GM12878 (cell line): ENCODE data around the gene PLD5. TPM values are rescaled to one million over a fixed set of nuclear protein-coding genes. Genes with fewer than 3 reads are reported as not detected.

Source experiments
- ATAC-seq: fragments of 200-7000 bp; cut with Tn5 transposase; 3 replicates; pipeline ENCODE4 v1.9.1; 2020; ENCODE audit warnings: mild to moderate bottlenecking, moderate library complexity
- BruUV-seq: library from RNA; stranded (reverse); fragments of 400-500 nt; replicated peaks from 2 replicates; lab custom pipeline; 2021; lab: Mats Ljungman, UMichigan
- CTCF ChIA-PET: fragments of 300-600 bp; sonication (Branson Sonifier 250); formaldehyde crosslinking; extraction: SDS; loops from one replicate; lab custom pipeline; 2021; ENCODE audit warnings: inconsistent platforms; lab: Yijun Ruan, JAX
- POLR2A ChIA-PET: fragments of 350-600 bp; formaldehyde crosslinking; extraction: SDS; loops from one replicate; lab custom pipeline; 2021; ENCODE audit warnings: inconsistent platforms; lab: Charles Lee
- RAD21 ChIA-PET: fragments of 300-600 bp; sonication (Branson Sonifier 250); formaldehyde crosslinking; loops from one replicate; lab custom pipeline; 2023; ENCODE audit warnings: antibody characterized with exemption; ENCODE audit not compliant: unreplicated experiment; lab: Charles Lee
- SMC1A ChIA-PET: fragments of 300-600 bp; sonication (Branson Sonifier 250); formaldehyde crosslinking; loops from one replicate; lab custom pipeline; 2023; ENCODE audit not compliant: unreplicated experiment, uncharacterized antibody; lab: Charles Lee
- DNase-seq: peaks from one replicate; pipeline ENCODE4 v3.0.0-alpha.2; 2011; ENCODE audit warnings: low read depth, low spot score
- FAIRE-seq: peaks from 3 replicates; lab custom pipeline; 2011; peaks lifted over from hg19 to GRCh38; lab: Jason Lieb, UNC
- H2AFZ ChIP-seq: 2 replicates; pipeline ENCODE4 v1.6.0; 2011; ENCODE audit warnings: low read depth, low read length, control low read depth; ENCODE audit not compliant: control insufficient read depth
- H3K27ac ChIP-seq: 2 replicates; pipeline ENCODE4 v1.5.1; 2011; ENCODE audit warnings: control low read depth; ENCODE audit not compliant: control insufficient read depth, insufficient read depth
- H3K27me3 ChIP-seq, 2 experiments: replicated peaks in 1 of 2; 2 replicates each; pipeline versions ENCODE4 v1.6.0 to v1.6.1; 2011; ENCODE audit warnings: low read length in 1 of 2; ENCODE audit not compliant: control insufficient read depth in 2 of 2, insufficient read depth in 2 of 2
- H3K36me3 ChIP-seq, 2 experiments: 2 replicates each; pipeline ENCODE4 v1.5.1; 2011; ENCODE audit warnings: low read length in 1 of 2; ENCODE audit not compliant: control insufficient read depth in 2 of 2, insufficient read depth in 2 of 2
- H3K4me1 ChIP-seq: 2 replicates; pipeline ENCODE4 v1.6.1; 2011; ENCODE audit warnings: mild to moderate bottlenecking, low read length, moderate library complexity, mixed read lengths; ENCODE audit not compliant: control insufficient read depth, insufficient read depth
- H3K4me2 ChIP-seq: 2 replicates; pipeline ENCODE4 v1.6.0; 2011; ENCODE audit warnings: control low read depth; ENCODE audit not compliant: control insufficient read depth, insufficient read depth
- H3K4me3 ChIP-seq: fragments of 200-600 bp; sonication (generic); 2 replicates; pipeline ENCODE4 v1.5.1; 2016
- H3K79me2 ChIP-seq: 2 replicates; pipeline ENCODE4 v1.6.0; 2011; ENCODE audit warnings: low read length; ENCODE audit not compliant: control insufficient read depth, insufficient read depth
- H3K9ac ChIP-seq: 2 replicates; pipeline ENCODE4 v1.8.0; 2011; ENCODE audit warnings: low read length, control low read depth, mixed read lengths; ENCODE audit not compliant: control insufficient read depth, insufficient read depth
- H3K9me3 ChIP-seq: replicated peaks from 3 replicates; pipeline ENCODE4 v1.5.1; 2011; ENCODE audit warnings: mild to moderate bottlenecking, low read length; ENCODE audit not compliant: control insufficient read depth, insufficient read depth
- H4K20me1 ChIP-seq: 2 replicates; pipeline ENCODE4 v1.6.0; 2011; ENCODE audit not compliant: control insufficient read depth, insufficient read depth
- CBX3 ChIP-seq: fragments of 200-600 bp; sonication (generic); IDR thresholded peaks from 2 replicates; pipeline ENCODE4 v1.6.1; 2016; ENCODE audit warnings: low read depth, borderline replicate concordance
- FOS ChIP-seq: IDR thresholded peaks from 3 replicates; pipeline ENCODE4 v1.6.1; 2011; ENCODE audit warnings: borderline replicate concordance; ENCODE audit not compliant: insufficient read length; ENCODE audit errors: extremely low read depth
- RAD21 ChIP-seq: IDR thresholded peaks from 2 replicates; pipeline ENCODE4 v1.6.1; 2011; ENCODE audit warnings: mild to moderate bottlenecking, low read depth, low read length, moderate library complexity; ENCODE audit not compliant: insufficient read depth
- RCOR1 ChIP-seq: conservative IDR thresholded peaks from 2 replicates; pipeline ENCODE4 v1.6.1; 2012; ENCODE audit warnings: low read depth, low read length, improper control_type of control experiment
- RFX5 ChIP-seq: IDR thresholded peaks from 2 replicates; pipeline ENCODE4 v1.6.1; 2011; ENCODE audit warnings: low read depth, low read length, improper control_type of control experiment
- SMAD1 ChIP-seq: fragments of 450-650 bp; IDR thresholded peaks from 2 replicates; pipeline ENCODE4 v1.6.1; 2018; ENCODE audit warnings: mild to moderate bottlenecking, low read depth; ENCODE audit not compliant: partially characterized antibody
- SMARCA5 ChIP-seq: fragments of 450-650 bp; IDR thresholded peaks from 2 replicates; pipeline ENCODE4 v1.6.1; 2017; ENCODE audit warnings: mild to moderate bottlenecking
- SREBF1 ChIP-seq: IDR thresholded peaks from 2 replicates; pipeline ENCODE4 v1.6.1; 2012; ENCODE audit warnings: mild to moderate bottlenecking, low read length
- SUPT20H ChIP-seq: IDR thresholded peaks from 2 replicates; pipeline ENCODE4 v1.6.1; 2011; ENCODE audit warnings: low read depth, mild to moderate bottlenecking, low read length, moderate library complexity, borderline replicate concordance; ENCODE audit not compliant: control insufficient read depth
- TCF3 ChIP-seq: IDR thresholded peaks from 2 replicates; pipeline ENCODE4 v1.6.1; 2012; ENCODE audit warnings: low read depth, mild to moderate bottlenecking, low read length, borderline replicate concordance; ENCODE audit not compliant: insufficient read depth
- TCF7 ChIP-seq: IDR thresholded peaks from 2 replicates; pipeline ENCODE4 v1.6.1; 2014; ENCODE audit warnings: antibody characterized with exemption, borderline replicate concordance
- ZNF217 ChIP-seq: fragments of 450-650 bp; IDR thresholded peaks from 2 replicates; pipeline ENCODE4 v1.6.1; 2017; ENCODE audit warnings: antibody characterized with exemption, mild to moderate bottlenecking
- ZNF622 ChIP-seq: fragments of 450-650 bp; IDR thresholded peaks from 2 replicates; pipeline ENCODE4 v1.6.1; 2017; ENCODE audit warnings: mild to moderate bottlenecking, inconsistent platforms
- WGBS: methylation state at CpG from one replicate; pipeline ENCODE4 v1.1.6; 2016; ENCODE audit warnings: low lambda C conversion rate; ENCODE audit not compliant: insufficient replicate concordance, insufficient coverage; ENCODE audit errors: missing lambda C conversion rate; 5-methylcytosine and 5-hydroxymethylcytosine counted together
- in situ Hi-C: fragments of 300-500 bp; cut with MboI; formaldehyde crosslinking; loops from 9 replicates; pipeline ENCODE4 v1.14.3; 2018; ENCODE audit warnings: mixed read lengths
- intact Hi-C: fragments of 100-400 bp; cut with micrococcal nuclease; formaldehyde crosslinking; loops from one replicate; pipeline ENCODE4 v1.14.2; 2022; ENCODE audit not compliant: unreplicated experiment
- polyA plus RNA-seq, 11 experiments: library from polyadenylated mRNA; depleted of rRNA in 4 of 11; unstranded in 6 of 11; stranded (reverse) in 5 of 11; fragments of >200 nt; fragmentation: Nextera tagmentation in 4 of 11; fragmentation: Illumina TruSeq in 1 of 11; extraction: Ambion mirVana in 4 of 11; extraction: Trizol in 1 of 11; gene quantifications; 1 replicate in 1 of 11; 2 replicates in 10 of 11; pipeline versions ENCODE4 v1.2.1 to v1.2.3, GENCODE V29; 2011 to 2016; ENCODE audit warnings: inconsistent platforms in 2 of 11, missing spikeins in 2 of 11, low read depth in 1 of 11
- total RNA-seq, 4 experiments: library from RNA; depleted of rRNA in 3 of 4; stranded (reverse); fragments of >200 nt in 3 of 4; fragmentation: Illumina TruSeq in 1 of 4; extraction: Trizol in 1 of 4; gene quantifications; 2 replicates each; pipeline versions ENCODE4 v1.2.1 to v1.2.3, GENCODE V29; 2013 to 2021
- TF ChIP-seq, protein P1 (sequence below): fragments of 150-350 bp; IDR thresholded peaks from 2 replicates; pipeline ENCODE4 v1.6.1; 2014; ENCODE audit warnings: mild to moderate bottlenecking, low read depth, low read length
- TF ChIP-seq, protein P2 (sequence below): IDR thresholded peaks from 2 replicates; pipeline ENCODE4 v1.6.1; 2011; ENCODE audit warnings: borderline replicate concordance, low read depth, mild to moderate bottlenecking, moderate library complexity, low read length; ENCODE audit not compliant: insufficient read depth, poor library complexity, severe bottlenecking
- TF ChIP-seq, protein P3 (sequence below): IDR thresholded peaks from 2 replicates; pipeline ENCODE4 v1.6.1; 2012; ENCODE audit warnings: low read length, inconsistent platforms
- TF ChIP-seq, protein P4 (sequence below): fragments of 450-650 bp; IDR thresholded peaks from 2 replicates; pipeline ENCODE4 v1.6.1; 2017; ENCODE audit warnings: mild to moderate bottlenecking, low read depth, inconsistent platforms; ENCODE audit not compliant: poor library complexity, severe bottlenecking

The PLD5 gene
- total and polyA plus RNA-seq, 10 of the 15 experiments (the other 5 are each of a cell fraction or from before 2014, with no cell fraction given), result not detected

DNA sequence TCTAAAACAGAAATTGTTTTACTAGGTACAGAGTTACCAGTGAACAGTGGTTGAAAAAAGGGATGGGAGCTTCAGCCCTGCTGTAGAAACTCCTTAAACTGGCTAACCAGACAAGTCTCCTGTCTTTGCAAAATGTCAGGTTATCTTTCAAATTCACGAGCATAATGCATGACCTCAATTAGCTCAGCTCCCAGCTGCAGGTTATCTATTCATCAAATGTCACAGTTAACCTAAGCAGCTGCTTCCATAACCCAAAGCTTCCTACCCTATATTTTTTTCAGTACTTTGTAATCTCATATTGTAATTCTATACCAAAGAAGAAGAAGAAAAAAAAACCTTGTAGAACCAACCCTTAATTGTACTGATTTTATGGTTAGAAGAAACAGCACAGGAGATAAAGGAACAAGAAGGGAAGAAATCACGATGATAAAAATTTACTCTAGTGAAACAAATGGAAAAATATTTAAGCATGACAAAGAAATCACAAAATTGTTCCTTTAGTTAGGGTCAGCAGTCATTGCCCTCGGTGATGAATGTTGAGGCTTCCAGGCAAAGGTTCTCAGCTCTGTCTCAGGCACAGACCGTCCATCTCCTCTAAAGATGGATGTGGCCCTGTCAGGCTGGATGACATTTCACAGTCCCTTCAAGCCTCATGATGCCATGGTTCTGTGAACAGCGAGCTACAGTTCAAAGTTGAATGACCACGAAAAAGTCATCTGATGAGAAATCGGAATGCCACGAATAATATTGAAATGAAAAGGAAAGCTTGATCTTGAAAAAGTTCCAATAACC lies 95.9 kb downstream of the PLD5 start:
- no peak overlapping the region for H3K27ac ChIP-seq
- H3K4me1 ChIP-seq, result no peaks in the 10 kb centered on the region
- in situ Hi-C loops, result no loop called here
- H3K4me2 ChIP-seq, result no peak overlapping the region
- POLR2A ChIA-PET, result no interaction called here
- no peaks in the 10 kb centered on the region for H3K79me2 ChIP-seq
- TF ChIP-seq FOS (no peak), SREBF1 (no peak), SMARCA5 (no peak), ZNF622 (no peak), RCOR1 (no peak), RAD21 (no peak), SMAD1 (no peak), ZNF217 (no peak), CBX3 (no peak), TCF7 (no peak), SUPT20H (no peak), TCF3 (no peak), RFX5 (no peak)
- TF ChIP-seq, protein P1, sequence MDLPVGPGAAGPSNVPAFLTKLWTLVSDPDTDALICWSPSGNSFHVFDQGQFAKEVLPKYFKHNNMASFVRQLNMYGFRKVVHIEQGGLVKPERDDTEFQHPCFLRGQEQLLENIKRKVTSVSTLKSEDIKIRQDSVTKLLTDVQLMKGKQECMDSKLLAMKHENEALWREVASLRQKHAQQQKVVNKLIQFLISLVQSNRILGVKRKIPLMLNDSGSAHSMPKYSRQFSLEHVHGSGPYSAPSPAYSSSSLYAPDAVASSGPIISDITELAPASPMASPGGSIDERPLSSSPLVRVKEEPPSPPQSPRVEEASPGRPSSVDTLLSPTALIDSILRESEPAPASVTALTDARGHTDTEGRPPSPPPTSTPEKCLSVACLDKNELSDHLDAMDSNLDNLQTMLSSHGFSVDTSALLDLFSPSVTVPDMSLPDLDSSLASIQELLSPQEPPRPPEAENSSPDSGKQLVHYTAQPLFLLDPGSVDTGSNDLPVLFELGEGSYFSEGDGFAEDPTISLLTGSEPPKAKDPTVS, result no peak
- TF ChIP-seq, protein P2, sequence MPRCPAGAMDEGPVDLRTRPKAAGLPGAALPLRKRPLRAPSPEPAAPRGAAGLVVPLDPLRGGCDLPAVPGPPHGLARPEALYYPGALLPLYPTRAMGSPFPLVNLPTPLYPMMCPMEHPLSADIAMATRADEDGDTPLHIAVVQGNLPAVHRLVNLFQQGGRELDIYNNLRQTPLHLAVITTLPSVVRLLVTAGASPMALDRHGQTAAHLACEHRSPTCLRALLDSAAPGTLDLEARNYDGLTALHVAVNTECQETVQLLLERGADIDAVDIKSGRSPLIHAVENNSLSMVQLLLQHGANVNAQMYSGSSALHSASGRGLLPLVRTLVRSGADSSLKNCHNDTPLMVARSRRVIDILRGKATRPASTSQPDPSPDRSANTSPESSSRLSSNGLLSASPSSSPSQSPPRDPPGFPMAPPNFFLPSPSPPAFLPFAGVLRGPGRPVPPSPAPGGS, result no peak
- TF ChIP-seq, protein P3, sequence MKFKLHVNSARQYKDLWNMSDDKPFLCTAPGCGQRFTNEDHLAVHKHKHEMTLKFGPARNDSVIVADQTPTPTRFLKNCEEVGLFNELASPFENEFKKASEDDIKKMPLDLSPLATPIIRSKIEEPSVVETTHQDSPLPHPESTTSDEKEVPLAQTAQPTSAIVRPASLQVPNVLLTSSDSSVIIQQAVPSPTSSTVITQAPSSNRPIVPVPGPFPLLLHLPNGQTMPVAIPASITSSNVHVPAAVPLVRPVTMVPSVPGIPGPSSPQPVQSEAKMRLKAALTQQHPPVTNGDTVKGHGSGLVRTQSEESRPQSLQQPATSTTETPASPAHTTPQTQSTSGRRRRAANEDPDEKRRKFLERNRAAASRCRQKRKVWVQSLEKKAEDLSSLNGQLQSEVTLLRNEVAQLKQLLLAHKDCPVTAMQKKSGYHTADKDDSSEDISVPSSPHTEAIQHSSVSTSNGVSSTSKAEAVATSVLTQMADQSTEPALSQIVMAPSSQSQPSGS, result no peak
- TF ChIP-seq, protein P4, sequence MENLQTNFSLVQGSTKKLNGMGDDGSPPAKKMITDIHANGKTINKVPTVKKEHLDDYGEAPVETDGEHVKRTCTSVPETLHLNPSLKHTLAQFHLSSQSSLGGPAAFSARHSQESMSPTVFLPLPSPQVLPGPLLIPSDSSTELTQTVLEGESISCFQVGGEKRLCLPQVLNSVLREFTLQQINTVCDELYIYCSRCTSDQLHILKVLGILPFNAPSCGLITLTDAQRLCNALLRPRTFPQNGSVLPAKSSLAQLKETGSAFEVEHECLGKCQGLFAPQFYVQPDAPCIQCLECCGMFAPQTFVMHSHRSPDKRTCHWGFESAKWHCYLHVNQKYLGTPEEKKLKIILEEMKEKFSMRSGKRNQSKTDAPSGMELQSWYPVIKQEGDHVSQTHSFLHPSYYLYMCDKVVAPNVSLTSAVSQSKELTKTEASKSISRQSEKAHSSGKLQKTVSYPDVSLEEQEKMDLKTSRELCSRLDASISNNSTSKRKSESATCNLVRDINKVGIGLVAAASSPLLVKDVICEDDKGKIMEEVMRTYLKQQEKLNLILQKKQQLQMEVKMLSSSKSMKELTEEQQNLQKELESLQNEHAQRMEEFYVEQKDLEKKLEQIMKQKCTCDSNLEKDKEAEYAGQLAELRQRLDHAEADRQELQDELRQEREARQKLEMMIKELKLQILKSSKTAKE, result no peak
- FAIRE-seq, result no peak
- BruUV-seq, result no TSS peak
- no peaks in the 10 kb centered on the region for H4K20me1 ChIP-seq
- CTCF ChIA-PET, result interaction anchor here (2.2 kb wide), 1 partner anchor 26 kb away, joined by 7 read pairs; no protein-coding TSS in a partner anchor
- SMC1A ChIA-PET, result interaction anchor here (1.3 to 1.4 kb wide), 2 partner anchors 9 to 12 kb away, joined by 3 to 4 read pairs; no protein-coding TSS in a partner anchor
- DNase-seq, result no peak
- intact Hi-C loops, result no loop called here
- ATAC-seq, result no peak
- WGBS, result 7% methylated on average over 8 of the region's 8 CpGs
- H3K9me3 ChIP-seq, result no peaks in the 10 kb centered on the region
- no peak overlapping the region for H2AFZ ChIP-seq
- no peaks in the 10 kb centered on the region; a peak in 1 of 4 replicates for H3K27me3 ChIP-seq
- no peak overlapping the region for H3K4me3 ChIP-seq
- no peaks in the 10 kb centered on the region for H3K36me3 ChIP-seq
- H3K9ac ChIP-seq, result no peak overlapping the region
- RAD21 ChIA-PET, result no interaction called here
